Measurements from ENCODE around the gene RPS6KL1.

Gene RPS6KL1

DNA sequence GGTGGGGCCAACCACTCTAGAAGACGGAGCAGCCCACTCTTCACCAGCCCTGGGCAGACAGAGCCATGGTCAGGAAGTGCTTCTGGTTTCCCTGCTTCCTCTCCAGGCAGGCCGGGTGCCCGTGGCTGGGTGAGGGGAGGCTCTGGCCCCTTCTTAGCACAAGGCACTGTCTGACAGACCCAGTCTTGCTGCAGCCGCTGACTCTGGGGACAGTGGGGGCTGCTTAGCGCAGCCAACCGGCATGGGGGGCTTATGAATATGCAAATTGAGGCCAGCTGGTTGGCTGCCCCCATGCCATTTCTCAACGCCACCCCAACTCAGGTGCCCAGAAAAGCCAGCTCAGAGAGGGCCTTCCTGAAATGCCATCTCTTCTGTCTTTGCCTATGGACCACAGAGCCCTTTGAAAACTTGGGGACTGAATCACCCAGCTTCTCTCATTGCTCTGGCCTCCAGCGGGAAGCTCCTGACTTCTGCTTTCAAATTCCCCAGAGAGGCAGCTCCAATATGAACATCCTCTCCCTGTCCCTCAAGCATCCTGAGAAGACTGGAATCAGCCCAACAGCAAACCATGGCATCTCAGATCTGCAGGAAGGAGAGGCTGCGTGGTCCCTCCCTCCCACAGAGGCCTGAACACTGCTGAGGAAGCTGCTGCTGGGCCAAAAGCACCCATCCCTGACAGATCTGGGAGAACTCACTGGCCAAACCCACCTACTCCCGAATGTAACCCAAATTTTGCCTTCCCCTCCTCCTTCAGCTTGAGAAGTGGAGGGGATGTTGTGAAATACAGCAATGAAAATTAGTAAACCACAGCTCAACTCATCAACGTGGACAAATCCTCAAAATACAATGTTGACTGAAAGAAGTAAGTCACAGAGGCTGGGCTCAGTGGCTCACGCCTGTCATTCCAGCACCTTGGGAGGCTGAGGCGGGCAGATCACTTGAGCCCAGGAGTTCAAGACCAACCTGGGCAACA is 46.8 kb downstream of the RPS6KL1 start, which contains the start of gene PROX2:
Gene PROX2 (minus strand): TSS at position 205 of the 973 bp plus-strand sequence. CDS start 12,311 bp downstream, outside the sequence.
- Mint-ChIP-seq H3K4me3 (no peak within 1 kb of the TSS), H3K9me3 (no peaks in the 10 kb centered on the region), H3K27ac (no peak within 1 kb of the TSS), H3K27me3 (ENCODE audit: low read depth) (no peaks in the 10 kb centered on the region), H3K36me3 (ENCODE audit: low read depth) (no peaks in the 10 kb centered on the region), H3K4me1 (peaks cover 13% of the 10 kb centered on the region)
- no peak for TF ChIP-seq CTCF (IDR thresholded peaks at IDR 0.05; ENCODE audit: unreplicated experiment in 3 of 3)

DNA sequence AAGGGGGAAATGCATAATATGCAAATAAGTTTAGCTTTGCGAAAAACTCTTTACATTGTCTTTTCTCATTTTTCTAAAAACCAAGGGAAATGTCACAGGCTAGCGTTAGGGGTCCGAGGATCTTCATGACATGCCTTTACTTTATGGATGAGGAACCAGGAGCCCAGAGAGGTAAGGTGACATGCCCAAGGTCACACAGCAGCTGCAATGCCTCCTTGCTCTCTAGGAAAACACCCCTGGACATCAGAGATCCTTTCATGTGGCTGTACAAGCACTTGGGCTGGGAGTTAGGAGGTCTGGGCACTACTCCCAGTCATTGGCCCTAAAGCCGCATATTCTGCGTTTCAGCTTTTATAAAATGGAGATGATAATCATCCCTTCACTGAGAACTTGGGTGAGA is 47.9 kb downstream of the RPS6KL1 start:
- no peak for TF ChIP-seq CTCF (IDR thresholded peaks at IDR 0.05; ENCODE audit: unreplicated experiment in 3 of 3)
- no peaks in the 10 kb centered on the region for H3K36me3 Mint-ChIP-seq (ENCODE audit: low read depth)
- no peaks in the 10 kb centered on the region for H3K27me3 Mint-ChIP-seq (ENCODE audit: low read depth)
- peaks cover 8% of the 10 kb centered on the region for H3K4me1 Mint-ChIP-seq
- H3K4me3 Mint-ChIP-seq, result no peak overlapping the region
- H3K27ac Mint-ChIP-seq, result no peak overlapping the region
- H3K9me3 Mint-ChIP-seq, result no peaks in the 10 kb centered on the region

DNA sequence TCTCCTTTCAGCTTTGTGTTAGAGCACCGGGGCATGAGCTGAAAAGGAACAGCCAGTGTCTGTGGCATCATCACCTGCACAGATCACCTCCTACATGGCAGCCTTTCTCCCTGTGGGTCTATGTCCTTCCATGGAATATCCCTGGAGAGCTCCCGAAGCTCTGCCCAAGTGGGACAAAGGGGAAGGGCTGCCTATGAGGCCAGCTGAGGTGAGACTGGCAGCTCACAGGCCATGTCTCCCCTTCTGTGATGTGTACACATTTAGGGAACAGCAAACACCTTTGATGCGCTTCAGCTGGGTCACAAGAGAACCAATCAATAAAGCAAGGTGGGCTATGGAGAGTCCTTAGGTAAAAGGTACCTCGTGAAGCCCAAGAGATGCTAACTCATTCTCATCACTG is 51.2 kb downstream of the RPS6KL1 start:
- no peak overlapping the region for H3K4me3 Mint-ChIP-seq
- no peak overlapping the region for H3K27ac Mint-ChIP-seq
- H3K27me3 Mint-ChIP-seq (ENCODE audit: low read depth), result no peaks in the 10 kb centered on the region
- no peak for TF ChIP-seq CTCF (IDR thresholded peaks at IDR 0.05; ENCODE audit: unreplicated experiment in 3 of 3)
- H3K4me1 Mint-ChIP-seq, result no peaks in the 10 kb centered on the region
- no peaks in the 10 kb centered on the region for H3K36me3 Mint-ChIP-seq (ENCODE audit: low read depth)
- H3K9me3 Mint-ChIP-seq, result no peaks in the 10 kb centered on the region

GRCh38 chr14:74868739-74869138 is 54.3 kb downstream of the RPS6KL1 start:
- TF ChIP-seq CTCF (IDR thresholded peaks at IDR 0.05; ENCODE audit: unreplicated experiment in 3 of 3), result no peak
- Mint-ChIP-seq H3K27me3 (ENCODE audit: low read depth) (peaks cover 4% of the 10 kb centered on the region), H3K4me1 (no peaks in the 10 kb centered on the region)

GRCh38 chr14:74867673-74868072 is 55.4 kb downstream of the RPS6KL1 start:
- Mint-ChIP-seq H3K36me3 (ENCODE audit: low read depth) (no peaks in the 10 kb centered on the region), H3K4me1 (no peaks in the 10 kb centered on the region), H3K27ac (no peak overlapping the region), H3K27me3 (ENCODE audit: low read depth) (peaks cover 4% of the 10 kb centered on the region), H3K9me3 (no peaks in the 10 kb centered on the region), H3K4me3 (no peak overlapping the region)
- TF ChIP-seq CTCF (IDR thresholded peaks at IDR 0.05; ENCODE audit: unreplicated experiment in 3 of 3), result no peak

More at GRCh38 chr14:74868739-74869138, 54.3 kb downstream of the RPS6KL1 start:
- Mint-ChIP-seq H3K27ac (no peak overlapping the region), H3K36me3 (ENCODE audit: low read depth) (no peaks in the 10 kb centered on the region), H3K9me3 (no peaks in the 10 kb centered on the region), H3K4me3 (no peak overlapping the region)
